ENCODE data around the gene RPEL1.

Gene RPEL1

DNA sequence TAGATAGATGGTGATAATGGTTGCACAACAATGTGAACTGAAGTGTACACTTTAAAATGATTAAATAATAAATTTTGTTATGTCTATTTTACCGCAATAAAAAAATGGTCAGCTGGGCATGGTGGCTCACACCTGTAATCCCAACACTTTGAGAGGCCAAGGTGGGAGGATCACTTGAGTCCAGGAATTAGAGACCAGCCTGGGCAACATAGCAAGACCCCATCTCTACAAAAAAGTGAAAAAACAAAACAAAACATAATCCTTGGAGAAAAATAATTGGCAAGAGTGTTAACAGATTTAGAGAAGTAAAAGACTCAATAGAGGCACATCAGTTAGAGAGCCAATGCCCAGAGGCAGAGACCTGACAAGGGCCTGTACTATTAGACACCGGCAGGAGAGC, 9.9 kb upstream of the RPEL1 start:
- H3K36me3 ChIP-seq (replicated peaks; ENCODE audit: insufficient read depth, low read length) = no peaks in the 10 kb centered on the region
- H3K79me2 ChIP-seq (ENCODE audit: low read length) = no peaks in the 10 kb centered on the region
- no peaks in the 10 kb centered on the region for H3K9me2 ChIP-seq (replicated peaks; ENCODE audit: insufficient read depth, low read length)
- 0 out of 2 replicates have a peak, but pooled peaks cover 3% of the 10 kb centered on the region for H3F3A ChIP-seq (ENCODE audit: insufficient read depth, low read length)
- no peak overlapping the region for H3K9ac ChIP-seq (ENCODE audit: low read length)
- no peak overlapping the region for H3K4me3 ChIP-seq (ENCODE audit: low read length)
- H2AFZ ChIP-seq (ENCODE audit: low read length) = no peak overlapping the region
- H4K20me1 ChIP-seq (ENCODE audit: insufficient read depth, low read length) = no peaks in the 10 kb centered on the region
- H3K4me1 ChIP-seq (ENCODE audit: low read length) = peaks cover 7% of the 10 kb centered on the region
- H3K4me2 ChIP-seq (ENCODE audit: low read depth, low read length) = no peak overlapping the region
- no peak for DNase-seq
- no peak overlapping the region for H3K27ac ChIP-seq (ENCODE audit: low read length)
- H3K27me3 ChIP-seq (replicated peaks; ENCODE audit: insufficient read depth, low read length) = no peaks in the 10 kb centered on the region
- TF ChIP-seq, protein P1, sequence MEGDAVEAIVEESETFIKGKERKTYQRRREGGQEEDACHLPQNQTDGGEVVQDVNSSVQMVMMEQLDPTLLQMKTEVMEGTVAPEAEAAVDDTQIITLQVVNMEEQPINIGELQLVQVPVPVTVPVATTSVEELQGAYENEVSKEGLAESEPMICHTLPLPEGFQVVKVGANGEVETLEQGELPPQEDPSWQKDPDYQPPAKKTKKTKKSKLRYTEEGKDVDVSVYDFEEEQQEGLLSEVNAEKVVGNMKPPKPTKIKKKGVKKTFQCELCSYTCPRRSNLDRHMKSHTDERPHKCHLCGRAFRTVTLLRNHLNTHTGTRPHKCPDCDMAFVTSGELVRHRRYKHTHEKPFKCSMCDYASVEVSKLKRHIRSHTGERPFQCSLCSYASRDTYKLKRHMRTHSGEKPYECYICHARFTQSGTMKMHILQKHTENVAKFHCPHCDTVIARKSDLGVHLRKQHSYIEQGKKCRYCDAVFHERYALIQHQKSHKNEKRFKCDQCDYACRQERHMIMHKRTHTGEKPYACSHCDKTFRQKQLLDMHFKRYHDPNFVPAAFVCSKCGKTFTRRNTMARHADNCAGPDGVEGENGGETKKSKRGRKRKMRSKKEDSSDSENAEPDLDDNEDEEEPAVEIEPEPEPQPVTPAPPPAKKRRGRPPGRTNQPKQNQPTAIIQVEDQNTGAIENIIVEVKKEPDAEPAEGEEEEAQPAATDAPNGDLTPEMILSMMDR (IDR thresholded peaks at IDR 0.05; ENCODE audit: low read length) = no peak
- TF ChIP-seq EZH2 (optimal IDR thresholded peaks at IDR 0.05; ENCODE audit: low read depth, low read length) (no peak), EZH2phosphoT487 (IDR thresholded peaks at IDR 0.05; ENCODE audit: low read length) (no peak)
- H3K9me3 ChIP-seq (replicated peaks; ENCODE audit: insufficient read depth, low read length) = no peaks in the 10 kb centered on the region

DNA sequence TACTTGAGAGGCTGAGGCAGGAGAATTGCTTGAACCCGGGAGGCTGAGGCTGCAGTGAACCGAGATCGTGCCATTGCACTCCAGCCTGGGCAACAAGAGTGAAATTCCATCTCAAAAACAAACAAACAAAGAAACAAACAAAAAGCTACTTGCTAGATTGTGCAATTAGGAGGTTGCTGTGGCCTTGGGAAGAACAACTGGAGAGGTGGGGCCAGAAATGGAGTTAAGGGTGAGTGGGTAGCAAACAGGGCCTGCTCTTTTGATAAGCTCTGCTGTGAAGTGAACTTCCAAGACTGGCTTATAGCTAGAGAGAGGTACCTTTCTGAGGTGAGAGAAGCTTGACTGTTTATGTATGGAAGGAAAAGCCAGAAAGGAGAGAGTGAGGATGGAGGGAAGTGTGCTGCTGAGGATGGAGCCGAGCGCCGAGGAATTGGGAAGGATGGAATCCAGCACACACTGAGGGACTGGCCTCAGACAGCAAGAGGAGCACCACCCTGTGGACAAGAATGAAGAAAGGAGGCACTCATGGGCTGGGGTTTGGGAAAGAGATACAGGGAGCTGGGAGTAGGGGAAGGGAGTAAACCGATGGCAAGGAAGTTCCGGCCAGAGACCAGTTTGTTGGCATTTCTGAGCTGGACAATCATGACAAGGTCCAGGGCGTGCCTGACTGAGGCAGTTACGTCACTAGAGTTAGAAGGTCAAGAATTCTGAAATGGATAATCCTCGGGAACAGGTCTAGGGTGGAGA, 7.0 kb upstream of the RPEL1 start:
- H3K4me2 ChIP-seq (ENCODE audit: low read depth, low read length) = no peak overlapping the region
- no peaks in the 10 kb centered on the region for H3K9me3 ChIP-seq (replicated peaks; ENCODE audit: insufficient read depth, low read length)
- H3K36me3 ChIP-seq (replicated peaks; ENCODE audit: insufficient read depth, low read length) = no peaks in the 10 kb centered on the region
- no peak overlapping the region for H2AFZ ChIP-seq (ENCODE audit: low read length)
- H3K27me3 ChIP-seq (replicated peaks; ENCODE audit: insufficient read depth, low read length) = no peaks in the 10 kb centered on the region
- H3K27ac ChIP-seq (ENCODE audit: low read length) = no peak overlapping the region
- H3F3A ChIP-seq (ENCODE audit: insufficient read depth, low read length) = 0 out of 2 replicates have a peak, but pooled peaks cover 3% of the 10 kb centered on the region
- no peak overlapping the region for H3K9ac ChIP-seq (ENCODE audit: low read length)
- DNase-seq = no peak
- TF ChIP-seq, protein P1 (IDR thresholded peaks at IDR 0.05; ENCODE audit: low read length) = no peak
- TF ChIP-seq EZH2 (optimal IDR thresholded peaks at IDR 0.05; ENCODE audit: low read depth, low read length) (no peak), EZH2phosphoT487 (IDR thresholded peaks at IDR 0.05; ENCODE audit: low read length) (no peak)
- no peak overlapping the region for H3K4me3 ChIP-seq (ENCODE audit: low read length)
- H3K9me2 ChIP-seq (replicated peaks; ENCODE audit: insufficient read depth, low read length) = no peaks in the 10 kb centered on the region
- no peaks in the 10 kb centered on the region for H4K20me1 ChIP-seq (ENCODE audit: insufficient read depth, low read length)
- peaks cover 12% of the 10 kb centered on the region for H3K4me1 ChIP-seq (ENCODE audit: low read length)
- no peaks in the 10 kb centered on the region for H3K79me2 ChIP-seq (ENCODE audit: low read length)

DNA sequence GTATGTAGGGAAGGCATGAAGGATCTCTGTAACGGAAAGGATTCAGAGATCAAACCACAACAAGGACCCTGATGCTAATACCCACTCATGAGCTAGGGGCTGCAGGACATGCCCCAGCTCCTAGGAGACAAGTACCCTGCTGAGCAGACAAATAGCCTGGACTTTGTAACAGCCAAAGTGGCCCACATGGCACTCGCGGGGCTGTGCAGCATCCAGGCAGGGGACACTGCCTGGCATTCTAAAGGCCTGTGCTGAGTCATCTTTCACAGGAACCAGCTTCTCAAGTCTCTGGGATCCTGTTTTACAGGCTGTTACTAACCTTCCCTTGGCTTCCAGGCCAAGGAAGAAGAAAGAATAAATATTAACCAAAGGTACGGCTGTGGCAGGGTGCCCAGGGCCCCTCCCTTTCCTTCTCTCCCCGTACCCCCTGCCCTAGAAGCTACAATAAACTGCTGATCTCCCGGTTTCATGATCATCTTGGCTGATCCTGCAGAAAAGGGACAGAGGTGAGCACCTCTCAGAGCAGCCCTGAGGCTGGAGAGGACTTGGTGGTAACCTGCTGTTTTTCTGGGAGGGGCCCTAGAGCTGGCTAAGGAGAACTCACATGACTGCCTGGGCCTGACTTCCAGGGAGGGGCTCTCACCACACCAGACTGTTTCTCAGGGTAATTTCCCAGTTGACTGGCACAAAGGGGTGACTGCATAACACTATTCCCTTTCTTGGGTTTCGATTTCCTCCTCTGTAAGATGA, 4.2 kb upstream of the RPEL1 start:
- H3K9ac ChIP-seq (ENCODE audit: low read length) = no peak overlapping the region
- H3K9me3 ChIP-seq (replicated peaks; ENCODE audit: insufficient read depth, low read length) = no peaks in the 10 kb centered on the region
- no peak overlapping the region for H3K4me3 ChIP-seq (ENCODE audit: low read length)
- H3K4me2 ChIP-seq (ENCODE audit: low read depth, low read length) = no peak overlapping the region
- H3K27me3 ChIP-seq (replicated peaks; ENCODE audit: insufficient read depth, low read length) = no peaks in the 10 kb centered on the region
- H3K36me3 ChIP-seq (replicated peaks; ENCODE audit: insufficient read depth, low read length) = no peaks in the 10 kb centered on the region
- H3K27ac ChIP-seq (ENCODE audit: low read length) = no peak overlapping the region
- H3K4me1 ChIP-seq (ENCODE audit: low read length) = peaks cover 12% of the 10 kb centered on the region
- H4K20me1 ChIP-seq (ENCODE audit: insufficient read depth, low read length) = no peaks in the 10 kb centered on the region
- H3F3A ChIP-seq (ENCODE audit: insufficient read depth, low read length) = 0 out of 2 replicates have a peak, but pooled peaks cover 3% of the 10 kb centered on the region
- peak overlapping the region; percentile 41; the same call in 1 of the 2 replicates for H2AFZ ChIP-seq (ENCODE audit: low read length)
- TF ChIP-seq, protein P1 (IDR thresholded peaks at IDR 0.05; ENCODE audit: low read length) = no peak
- TF ChIP-seq EZH2 (optimal IDR thresholded peaks at IDR 0.05; ENCODE audit: low read depth, low read length) = no peak
- TF ChIP-seq EZH2phosphoT487 (IDR thresholded peaks at IDR 0.05; ENCODE audit: low read length) = no peak
- no peak for DNase-seq
- H3K9me2 ChIP-seq (replicated peaks; ENCODE audit: insufficient read depth, low read length) = no peaks in the 10 kb centered on the region
- no peaks in the 10 kb centered on the region for H3K79me2 ChIP-seq (ENCODE audit: low read length)

All from MM.1S (cell line).